Amygdala (tissue), 56 donors: ENCODE measurements around the gene POLG2.
A peak's percentile ranks its signal among the peaks of the same experiment; 100 is the strongest.
"Not testable (repeated sequence)": the region's sequence is repeated elsewhere in the genome, so short reads cannot be mapped to it uniquely, and the experiment has no call there.

Experiments
- DNase-seq, 56 donors: peaks; one replicate each; lab custom pipeline; 2025; lab: John Stamatoyannopoulos, UW

Gene POLG2

DNA sequence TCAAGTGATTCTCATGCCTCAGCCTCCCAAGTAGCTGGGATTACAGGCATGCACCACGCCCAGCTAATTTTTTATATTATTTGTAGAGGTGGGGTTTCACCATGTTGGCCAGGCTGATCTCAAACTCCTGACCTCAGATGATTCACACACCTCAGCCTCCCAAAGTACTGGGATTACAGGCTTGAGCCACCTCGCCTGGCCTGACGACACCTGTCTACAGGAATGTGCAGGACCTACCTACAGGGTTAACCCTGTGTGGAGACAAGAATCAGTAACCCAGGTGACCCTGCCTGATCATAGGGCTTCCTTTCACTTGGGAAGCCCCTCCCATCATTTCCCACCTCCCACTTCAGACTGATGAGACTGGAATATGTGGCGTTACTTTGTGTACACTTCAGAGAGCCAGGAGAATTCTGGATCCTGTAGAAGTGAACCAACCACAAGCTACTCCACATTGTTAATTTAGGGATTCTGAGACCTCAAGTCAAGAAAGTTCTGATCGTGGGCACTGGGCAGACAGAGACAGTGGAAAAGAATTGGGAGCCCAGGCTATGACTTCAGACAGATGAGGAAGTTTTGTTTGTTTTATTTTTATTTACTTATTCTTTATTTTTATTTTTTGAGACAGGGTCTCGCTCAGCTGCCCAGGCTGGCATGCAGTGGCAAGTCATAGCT is 53.6 kb downstream of the POLG2 start:
- DNase-seq: no peak

DNA sequence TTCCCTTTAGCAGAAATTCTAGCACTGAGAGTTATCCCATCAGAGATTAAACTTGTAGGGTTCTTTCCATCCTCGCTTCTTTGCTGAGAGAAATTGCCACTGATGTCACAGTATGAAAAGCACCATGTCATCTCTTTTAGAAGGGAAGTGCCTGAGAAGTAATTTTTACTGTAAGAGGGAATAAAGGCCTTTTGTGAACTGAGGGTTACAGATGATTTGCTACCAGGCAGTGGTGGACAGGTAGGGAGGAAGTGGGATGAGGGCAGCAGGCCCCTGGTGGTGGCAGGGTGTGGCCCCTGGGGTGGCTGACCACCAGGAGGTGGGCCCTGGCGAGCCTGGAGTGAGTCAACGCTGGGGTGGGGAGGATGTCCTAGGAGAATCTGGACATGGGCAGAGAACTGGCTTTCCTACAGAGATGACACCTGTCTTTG is 54.3 kb downstream of the POLG2 start:
- DNase-seq: no peak

DNA sequence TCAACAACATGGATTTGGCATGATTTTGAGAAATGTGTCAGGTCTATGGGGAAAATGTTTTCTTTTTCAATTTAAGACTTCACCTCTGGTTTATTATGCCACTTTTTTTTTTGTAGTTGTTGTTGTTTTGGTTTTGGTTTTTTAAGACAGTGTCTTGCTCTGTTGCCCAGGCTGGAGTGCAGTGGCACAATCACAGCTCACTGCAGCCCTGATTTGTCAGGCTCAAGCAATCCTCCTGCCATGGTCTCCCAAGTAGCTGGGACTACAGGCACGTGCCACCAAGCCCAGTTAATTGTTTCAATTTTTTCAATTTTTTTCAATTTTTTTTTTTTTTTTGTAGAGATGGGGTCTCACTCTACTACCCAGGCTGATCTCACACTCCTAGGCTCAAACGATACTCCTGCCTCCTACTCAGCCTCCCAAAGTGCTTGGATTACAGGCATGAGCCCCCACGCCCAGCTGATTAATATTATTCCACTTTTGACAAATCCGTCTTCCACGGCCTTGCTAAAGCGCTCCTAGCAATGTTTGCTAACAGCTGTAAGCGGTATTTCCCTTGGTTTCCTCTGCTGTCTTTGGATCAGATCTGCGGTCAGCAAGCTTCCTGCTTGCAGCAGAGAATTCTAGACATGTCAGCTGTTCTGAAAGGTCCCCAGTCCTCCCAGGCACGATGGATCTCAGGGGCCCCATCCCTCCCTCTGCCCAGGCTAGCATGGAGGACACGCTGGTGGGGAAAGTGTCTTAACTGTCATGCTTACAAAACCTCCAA is 54.9 kb downstream of the POLG2 start:
- peak in 13 of 56 donors; percentile 3 to 44 (median 7) for DNase-seq

DNA sequence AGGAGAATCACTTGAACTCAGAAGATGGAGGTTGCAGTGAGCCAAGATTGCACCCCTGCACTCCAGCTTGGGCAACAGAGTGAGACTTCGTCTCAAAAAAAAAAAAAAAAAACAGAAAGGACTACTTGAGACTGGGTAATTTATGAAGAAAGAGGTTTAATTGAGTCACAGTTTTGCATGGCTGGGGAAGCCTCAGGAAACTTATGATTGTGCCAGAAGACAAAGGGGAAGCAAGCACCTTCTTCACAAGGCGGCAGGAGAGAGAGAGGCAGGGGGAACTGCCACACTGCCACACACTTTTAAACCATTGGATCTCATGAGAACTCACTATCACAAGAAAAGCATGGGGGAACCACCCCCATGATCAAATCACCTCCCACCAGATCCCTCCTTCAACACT is 56.9 kb downstream of the POLG2 start:
- no peak for DNase-seq

GRCh38 chr17:64439521-64439920 is 57.3 kb downstream of the POLG2 start:
- DNase-seq: not testable (repeated sequence)

GRCh38 chr17:64437944-64438525 is 58.8 kb downstream of the POLG2 start:
- DNase-seq: no peak

DNA sequence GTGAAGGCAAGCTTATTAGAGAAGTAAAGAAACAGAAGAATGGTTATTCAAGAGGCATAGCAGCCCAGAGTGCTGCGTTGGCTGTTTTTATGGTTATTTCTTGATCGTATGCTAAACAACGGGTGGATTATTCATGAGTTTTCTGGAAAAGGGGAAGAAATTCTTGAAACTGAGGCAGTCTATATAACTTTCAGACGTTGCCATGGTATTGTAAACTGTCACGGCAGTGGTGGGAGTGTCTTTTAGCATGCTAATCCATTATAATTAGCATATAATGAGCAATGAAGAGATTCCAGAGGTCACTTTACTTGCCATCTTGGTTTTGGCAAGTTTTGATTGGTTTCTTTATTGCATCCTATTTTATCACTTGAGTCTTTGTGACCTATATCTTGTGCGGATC is 65.3 kb downstream of the POLG2 start:
- DNase-seq: no peak

GRCh38 chr17:64430036-64430435 is 66.8 kb downstream of the POLG2 start:
- not testable (repeated sequence) for DNase-seq

DNA sequence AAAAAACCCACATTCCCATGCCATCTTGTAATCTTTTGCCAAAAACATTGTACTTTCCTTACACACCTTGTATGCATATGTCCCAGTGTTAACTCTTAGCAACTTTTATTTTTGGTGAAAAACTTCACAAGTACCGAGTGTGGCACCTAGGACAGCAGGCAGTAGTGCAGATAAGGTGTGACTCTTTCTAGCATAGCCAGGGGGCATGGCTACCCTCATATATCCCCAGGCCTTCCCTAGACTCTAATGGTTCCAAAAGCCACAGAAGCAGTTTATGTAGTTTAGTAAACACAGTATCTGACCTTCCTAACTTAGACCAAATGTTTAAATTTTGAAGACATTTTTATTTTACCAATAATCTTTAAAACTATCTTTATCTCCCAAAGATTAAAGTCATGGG is 68.4 kb downstream of the POLG2 start:
- DNase-seq: no peak
